Measurements from ENCODE around the gene CMAS. TPM values are rescaled to one million over a fixed set of nuclear protein-coding genes. Genes with fewer than 3 reads are reported as not detected.
A peak's percentile ranks its signal among the peaks of the same experiment; 100 is the strongest.
"Not testable (repeated sequence)": the region's sequence is repeated elsewhere in the genome, so short reads cannot be mapped to it uniquely, and the experiment has no call there.

CMAS gene
- polyA plus RNA-seq, 4 donors: 52.1 to 61.6 (median 57.7) TPM

DNA sequence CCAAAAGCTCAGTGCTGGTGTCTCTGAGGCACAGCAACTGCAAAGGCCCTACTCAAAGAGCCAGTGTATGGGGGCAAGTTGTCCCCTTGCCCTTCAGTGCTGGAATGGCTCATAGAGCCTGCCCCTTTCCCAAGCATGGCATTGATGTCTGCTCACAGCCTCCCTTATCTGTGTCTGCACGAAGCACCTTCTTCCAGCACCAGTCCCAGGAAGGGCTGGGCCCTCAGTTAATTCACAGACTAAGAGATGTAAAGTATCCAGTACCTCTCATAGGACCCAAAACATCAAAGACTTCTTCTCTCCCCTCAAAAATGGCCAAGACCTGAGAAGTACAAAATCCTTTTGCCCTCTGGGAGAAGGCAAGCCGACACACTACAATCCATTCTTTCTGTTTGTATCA, 1.6 kb upstream of the CMAS start:
- no peak for DNase-seq (ENCODE audit: low read depth in 4 of 4, low spot score in 3 of 4)

DNA sequence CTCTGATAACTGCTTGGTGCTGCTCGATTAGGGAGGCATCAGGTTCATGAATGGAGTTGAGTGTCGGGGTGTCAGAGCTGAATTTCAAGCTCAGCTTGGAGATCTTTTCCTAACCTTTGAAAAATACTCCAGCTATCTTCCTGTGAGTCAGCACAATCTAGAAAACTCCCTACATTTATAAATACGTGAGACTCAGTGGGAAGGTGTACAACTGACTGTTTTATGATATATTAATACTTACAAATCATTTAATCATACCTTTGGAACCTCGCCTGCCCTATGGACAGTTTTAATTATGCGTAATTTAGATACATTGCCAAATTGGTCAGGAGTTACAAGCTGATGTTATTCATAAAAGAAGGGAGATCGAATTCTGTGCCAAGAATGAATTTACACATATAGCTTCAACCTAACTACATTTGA, 961 bp downstream of the CMAS start:
- no peak for DNase-seq (ENCODE audit: low read depth in 4 of 4, low spot score in 3 of 4)

DNA sequence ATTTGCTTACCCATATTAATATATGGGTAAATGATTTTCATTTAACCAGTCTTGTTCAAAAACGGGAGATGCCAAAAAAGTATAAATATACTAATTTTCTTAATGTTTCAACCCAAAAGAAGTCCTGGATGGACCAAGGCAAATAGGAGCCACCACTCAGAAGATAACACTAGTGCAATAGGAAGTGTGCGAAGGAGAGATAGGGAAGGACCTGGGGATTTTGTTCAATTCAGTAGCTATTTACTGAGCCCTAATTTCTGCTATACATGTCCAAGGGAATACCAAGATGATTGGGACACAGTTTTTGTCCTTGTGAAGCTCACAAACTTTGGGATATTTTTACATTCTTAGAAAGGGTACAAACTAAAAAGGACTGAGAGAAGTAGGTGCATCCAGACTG, 1.5 kb downstream of the CMAS start:
- no peak for DNase-seq (ENCODE audit: low read depth in 4 of 4, low spot score in 3 of 4)

DNA sequence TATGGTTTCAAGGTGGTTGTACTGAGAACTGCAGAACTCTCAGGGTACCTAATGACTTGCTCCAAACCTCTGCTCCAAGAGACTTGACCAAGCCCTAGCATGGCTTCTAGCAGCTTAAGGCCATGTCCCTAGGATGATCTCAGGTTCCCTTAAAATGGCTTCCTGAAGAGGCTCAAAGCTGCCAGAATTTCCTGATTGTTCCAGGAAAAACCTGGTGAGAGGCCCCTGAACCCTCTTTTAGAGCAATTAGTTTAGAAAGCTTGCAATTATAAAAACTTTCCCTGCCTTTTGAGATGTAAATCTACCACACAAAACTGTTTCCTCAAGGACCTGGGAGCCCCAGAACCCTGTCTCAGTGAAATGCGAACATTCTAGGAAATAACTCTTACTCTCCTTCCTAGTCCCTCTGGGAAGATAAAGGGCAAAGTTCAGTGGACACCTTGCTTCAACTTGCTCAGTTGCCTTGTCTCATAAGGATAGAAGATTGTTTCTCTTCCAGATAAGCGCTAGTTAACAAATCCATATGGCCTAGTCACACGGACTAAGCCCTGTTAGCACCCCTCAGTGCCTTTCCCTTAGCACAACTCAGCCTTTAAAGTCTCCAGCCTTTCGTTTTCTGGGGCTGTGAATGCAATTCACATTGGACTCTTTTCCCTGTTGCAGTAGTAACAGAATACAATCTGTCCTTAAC, 2.5 kb downstream of the CMAS start:
- no peak for DNase-seq (ENCODE audit: low read depth in 4 of 4, low spot score in 3 of 4)

DNA sequence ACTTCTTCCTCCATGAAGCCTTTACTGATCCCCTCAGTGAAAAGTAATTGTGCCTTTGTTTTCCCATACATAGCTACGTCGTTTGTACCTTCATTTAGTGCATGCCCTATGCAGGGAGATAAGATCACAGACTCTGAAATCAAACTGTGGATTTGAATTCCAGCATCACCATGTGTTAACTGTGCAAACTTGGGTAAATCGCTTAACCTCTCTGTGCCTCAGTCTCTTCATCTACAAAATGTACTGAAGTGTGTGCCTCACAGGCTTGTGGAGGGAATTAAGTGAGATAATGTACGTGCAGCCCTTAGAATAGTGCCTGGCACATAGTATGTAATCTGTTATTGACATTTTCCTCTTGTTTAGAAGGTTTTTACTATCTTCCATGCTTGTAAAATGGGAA, 4.1 kb downstream of the CMAS start:
- DNase-seq (ENCODE audit: low read depth in 4 of 4, low spot score in 3 of 4): no peak

DNA sequence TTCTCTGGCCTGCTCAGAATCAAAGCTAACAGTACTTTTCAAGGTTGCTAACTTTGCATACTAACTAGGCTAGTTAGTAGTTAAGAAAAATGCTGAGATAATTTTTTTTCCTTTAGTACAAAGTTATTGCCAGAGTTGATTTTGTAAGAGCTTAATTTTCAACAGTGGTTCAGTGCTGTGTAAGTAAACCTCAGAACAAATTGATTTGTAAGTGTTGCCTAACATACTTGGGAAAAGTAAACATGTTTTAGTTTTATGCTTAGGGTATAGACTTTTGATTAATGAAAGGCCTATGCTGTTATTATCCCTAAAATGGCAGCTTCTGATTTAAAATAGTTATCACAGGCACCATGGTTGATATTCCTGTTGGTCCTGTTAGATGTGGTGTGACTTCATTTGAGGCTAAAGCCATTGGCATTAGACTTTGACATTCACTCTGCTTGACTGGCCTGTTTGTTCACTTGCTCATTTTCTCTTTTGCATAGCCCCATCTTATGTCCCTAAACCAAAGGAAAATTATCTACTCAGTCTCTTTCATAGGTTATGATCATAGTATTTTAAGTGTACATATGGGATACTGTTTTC, 5.2 kb downstream of the CMAS start:
- DNase-seq (ENCODE audit: low read depth in 4 of 4, low spot score in 3 of 4): no peak

DNA sequence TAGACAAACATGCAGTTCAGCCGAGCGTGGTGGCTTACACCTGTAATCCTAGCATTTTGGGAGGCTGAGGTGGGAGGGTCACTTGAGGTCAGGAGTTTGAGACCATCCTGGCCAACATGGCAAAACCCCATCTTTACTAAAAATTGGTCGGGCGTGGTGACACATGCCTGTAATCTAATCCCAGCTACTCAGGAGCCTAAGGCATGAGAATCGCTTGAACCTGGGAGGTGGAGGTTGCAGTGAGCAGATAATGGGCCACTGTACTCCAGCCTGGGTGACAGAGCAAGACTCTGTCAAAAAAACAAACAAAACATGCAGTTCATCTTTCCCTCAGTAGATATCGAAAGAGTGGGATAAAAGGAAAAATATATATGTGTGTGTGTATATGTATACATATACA, 7.0 kb downstream of the CMAS start:
- DNase-seq (ENCODE audit: low read depth in 4 of 4, low spot score in 3 of 4): not testable (repeated sequence)

DNA sequence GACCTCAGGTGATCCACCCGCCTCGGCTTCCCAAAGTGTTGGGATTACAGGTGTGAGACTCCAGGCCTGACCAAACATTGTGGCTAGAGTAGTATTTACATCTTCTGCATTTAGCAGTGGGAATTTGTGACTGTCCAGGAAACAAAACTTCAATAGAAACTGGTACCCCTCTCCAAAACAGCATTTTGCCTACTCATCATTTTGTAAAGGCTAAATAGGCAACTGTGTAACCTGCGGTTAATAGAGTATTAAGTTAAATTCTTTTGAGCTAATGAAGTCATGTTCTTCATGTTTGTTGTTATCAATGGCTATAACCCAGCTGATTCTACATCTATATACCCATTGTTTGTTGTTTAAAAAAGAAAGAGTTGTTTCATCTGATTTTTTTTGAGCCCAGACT, 8.1 kb downstream of the CMAS start:
- DNase-seq (ENCODE audit: low read depth in 4 of 4, low spot score in 3 of 4): no peak

DNA sequence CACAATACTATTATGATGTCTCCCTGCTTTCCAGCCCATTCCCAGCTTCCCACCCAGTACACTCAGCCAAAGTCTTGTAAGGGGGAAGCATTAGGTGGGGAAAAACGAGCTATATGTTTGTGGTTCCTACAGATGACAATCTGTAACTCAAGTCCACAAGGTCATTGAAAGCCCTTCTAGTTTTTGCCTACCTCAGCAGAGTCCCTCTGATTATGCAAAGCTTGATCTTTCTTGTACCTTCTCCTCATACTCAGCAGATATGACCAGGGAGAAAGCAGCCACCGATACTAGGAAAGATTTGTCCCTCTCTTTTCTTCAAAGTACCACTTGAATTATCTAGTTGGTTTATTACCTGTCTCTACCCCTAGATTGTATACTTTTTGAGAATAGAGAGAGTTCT, 10.6 kb downstream of the CMAS start:
- no peak for DNase-seq (ENCODE audit: low read depth in 4 of 4, low spot score in 3 of 4)

DNA sequence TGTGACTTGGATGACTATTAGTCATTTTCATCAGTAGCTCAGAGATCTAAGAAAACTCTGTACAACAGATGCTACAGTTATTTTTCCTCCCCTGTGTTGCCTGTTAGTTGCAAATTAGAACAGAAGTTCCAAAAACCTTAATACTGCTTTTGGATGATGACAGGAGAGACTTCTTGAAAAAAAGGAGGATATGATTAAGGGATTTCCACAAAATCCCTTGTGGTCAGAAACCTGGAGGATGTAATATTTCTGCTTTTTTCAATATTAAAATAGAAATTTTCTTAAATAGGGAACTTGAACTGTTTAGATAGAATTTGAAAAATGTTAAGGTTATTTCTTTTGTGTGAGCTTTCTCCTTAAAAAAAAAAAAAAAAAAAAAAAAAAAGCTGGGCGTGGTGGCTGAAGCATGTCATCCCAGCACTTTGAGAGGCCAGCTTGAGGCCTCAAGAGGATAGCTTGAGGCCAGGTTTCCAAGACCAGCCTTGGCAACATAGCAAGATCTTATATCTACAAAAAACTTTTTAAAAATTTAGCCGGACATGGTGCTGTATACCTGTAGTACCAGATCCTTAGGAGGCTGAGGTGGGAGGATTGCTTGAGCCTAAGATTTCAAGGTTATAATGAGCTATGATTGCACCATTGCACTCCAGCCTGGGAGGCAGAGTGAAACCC, 14.1 kb downstream of the CMAS start:
- no peak for DNase-seq (ENCODE audit: low read depth in 4 of 4, low spot score in 3 of 4)

DNA sequence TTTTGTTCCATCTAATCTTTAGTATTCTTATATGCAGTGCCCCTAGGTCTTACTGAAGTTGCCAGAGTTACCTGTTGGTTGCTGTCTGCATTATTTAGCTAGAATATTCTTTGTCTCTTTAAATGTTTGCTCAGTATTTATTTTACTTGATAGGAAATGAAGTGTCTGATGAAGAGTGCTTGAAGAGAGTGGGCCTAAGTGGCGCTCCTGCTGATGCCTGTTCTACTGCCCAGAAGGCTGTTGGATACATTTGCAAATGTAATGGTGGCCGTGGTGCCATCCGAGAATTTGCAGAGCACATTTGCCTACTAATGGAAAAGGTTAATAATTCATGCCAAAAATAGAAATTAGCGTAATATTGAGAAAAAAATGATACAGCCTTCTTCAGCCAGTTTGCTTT, 18.9 kb downstream of the CMAS start:
- no peak for DNase-seq (ENCODE audit: low read depth in 4 of 4, low spot score in 3 of 4)

DNA sequence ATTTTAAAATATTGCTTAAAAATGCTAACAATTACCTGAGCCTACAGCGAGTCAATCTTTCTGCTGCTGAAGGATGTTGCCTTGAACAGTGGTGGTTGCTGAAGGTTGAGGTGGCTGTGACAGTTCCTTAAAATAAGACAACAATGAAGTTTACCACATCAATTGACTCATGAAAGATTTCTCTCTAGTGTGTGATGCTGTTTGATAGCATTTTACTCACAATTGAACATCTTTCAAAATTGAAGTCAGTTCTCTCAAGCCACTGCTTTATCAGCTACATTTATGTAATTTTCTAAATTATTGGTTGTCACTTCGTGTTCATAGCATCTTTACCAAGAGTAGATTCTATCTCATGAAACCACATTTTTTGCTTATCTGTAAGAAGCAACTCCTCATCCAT, 20.3 kb downstream of the CMAS start:
- no peak for DNase-seq (ENCODE audit: low read depth in 4 of 4, low spot score in 3 of 4)

DNA sequence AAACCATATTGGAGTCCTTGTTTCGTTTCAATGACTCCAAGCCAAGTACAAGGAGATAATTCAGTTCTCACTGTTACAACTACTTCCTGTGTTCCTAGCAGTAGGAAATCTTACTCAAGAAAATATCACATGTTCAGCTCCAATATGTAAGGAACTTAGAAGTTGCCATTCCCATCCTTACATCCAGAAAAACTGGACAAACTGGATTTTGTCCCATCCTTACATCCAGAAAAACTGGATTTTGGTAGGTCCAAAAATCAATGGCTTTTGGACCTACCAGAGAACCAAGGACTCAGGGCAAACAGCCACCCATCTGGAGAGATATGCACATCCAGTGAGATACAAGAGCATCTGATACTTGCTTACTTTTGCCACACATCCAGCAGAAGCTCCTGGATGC, 23.8 kb downstream of the CMAS start:
- DNase-seq (ENCODE audit: low read depth in 4 of 4, low spot score in 3 of 4): no peak

DNA sequence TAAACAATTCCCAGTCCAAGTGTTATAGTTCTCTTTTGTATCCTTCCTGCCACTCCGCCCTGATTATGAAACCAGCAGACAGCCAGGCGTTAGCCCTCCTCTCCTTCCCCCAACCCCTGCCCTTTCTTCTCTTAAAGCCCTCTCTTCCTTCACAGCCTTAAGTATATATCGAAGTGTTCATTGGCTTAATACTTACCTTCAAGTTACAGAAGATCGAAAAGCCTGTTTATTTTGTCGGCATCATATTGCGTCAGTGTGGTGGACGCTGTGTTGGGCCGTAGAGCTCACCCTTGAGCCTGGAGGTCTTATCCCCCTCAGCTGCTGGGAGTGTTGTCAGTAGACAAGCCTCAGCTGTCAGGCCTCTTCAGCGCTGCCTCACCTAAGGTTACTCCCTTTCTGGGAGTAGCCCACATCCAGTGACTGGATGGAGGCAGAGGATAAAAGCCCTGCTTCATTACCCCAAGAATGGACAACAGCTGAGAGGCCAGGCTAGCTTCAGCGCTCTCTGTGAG, 36.2 kb downstream of the CMAS start:
- peak in 2 of 4 donors; percentile 12 to 17 for DNase-seq (ENCODE audit: low read depth in 4 of 4, low spot score in 3 of 4)

DNA sequence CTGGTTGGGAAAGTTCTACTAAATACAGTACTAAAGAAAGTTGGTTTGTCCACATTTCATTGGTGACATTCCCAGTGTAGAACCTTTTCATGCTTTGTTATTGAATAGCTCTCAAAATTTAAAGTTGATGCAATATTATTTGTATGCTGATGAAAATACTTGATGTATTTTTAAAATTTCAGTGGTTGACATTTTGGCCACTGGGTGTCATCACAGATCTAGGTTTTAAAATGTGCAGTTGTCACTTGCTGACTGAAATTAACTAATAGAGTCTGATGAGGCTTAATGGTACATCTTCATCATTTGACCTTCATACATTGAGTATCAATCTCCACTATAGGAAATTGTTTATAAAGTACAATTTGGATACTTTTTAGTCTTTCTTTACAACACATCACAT, 37.1 kb downstream of the CMAS start:
- DNase-seq (ENCODE audit: low read depth in 4 of 4, low spot score in 3 of 4): peak in 1 of 4 donors; percentile 16

DNA sequence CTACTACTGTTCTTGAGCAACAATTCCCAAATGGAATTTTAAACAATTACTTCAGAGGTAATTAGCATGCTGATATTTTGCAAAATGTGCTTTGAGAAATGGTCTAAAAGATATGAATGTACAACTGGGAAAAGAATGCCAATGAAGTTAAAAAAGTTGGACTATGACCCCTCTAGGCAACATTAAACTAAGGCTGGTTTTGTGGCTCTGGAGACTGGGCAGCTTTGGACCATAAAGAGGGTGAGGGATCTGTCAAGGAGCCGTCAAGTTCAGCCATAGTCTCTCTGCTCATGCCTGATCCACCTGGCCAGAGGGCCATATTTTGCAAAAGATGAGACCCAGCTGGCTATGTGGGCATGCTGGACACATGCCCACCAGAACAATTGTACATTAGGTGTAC, 38.8 kb downstream of the CMAS start:
- no peak for DNase-seq (ENCODE audit: low read depth in 4 of 4, low spot score in 3 of 4)

DNA sequence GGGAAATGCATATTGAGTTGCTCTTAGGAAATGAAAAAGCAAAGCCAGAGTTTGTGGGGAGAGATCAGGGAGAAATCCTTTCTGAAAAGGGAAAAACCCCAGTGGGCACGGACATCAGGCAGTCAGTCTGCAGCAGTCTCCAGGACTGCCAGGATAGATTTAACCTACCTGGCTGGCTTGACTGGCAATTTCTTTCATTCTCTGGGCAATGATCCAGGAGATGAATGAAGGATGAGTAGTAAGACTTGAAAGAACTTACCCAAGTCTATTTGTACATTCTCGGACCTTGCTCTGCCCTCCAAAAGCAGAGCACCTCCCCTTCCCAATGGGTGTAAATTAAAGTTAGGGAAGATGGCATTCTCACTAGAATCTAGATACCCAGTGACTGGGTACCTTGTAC, 42.9 kb downstream of the CMAS start:
- no peak for DNase-seq (ENCODE audit: low read depth in 4 of 4, low spot score in 3 of 4)

DNA sequence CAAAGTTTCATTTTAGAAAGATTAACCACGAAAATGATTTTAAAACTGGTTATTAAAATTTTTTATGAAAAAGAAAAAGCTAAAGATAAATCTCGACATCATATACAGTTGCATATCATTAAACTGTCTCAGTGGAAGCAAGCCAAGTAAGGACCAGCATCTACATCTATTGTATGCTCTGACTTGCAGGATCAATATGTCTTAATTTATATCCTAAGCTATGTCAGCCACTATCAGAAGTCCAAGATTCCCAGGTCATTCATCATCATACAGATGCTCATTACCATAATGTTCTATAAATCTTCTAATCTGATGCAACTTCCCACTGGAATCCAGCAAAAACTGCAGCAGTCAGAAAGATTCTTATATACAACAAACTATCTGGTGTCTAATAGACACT, 43.5 kb downstream of the CMAS start:
- DNase-seq (ENCODE audit: low read depth in 4 of 4, low spot score in 3 of 4): no peak

DNA sequence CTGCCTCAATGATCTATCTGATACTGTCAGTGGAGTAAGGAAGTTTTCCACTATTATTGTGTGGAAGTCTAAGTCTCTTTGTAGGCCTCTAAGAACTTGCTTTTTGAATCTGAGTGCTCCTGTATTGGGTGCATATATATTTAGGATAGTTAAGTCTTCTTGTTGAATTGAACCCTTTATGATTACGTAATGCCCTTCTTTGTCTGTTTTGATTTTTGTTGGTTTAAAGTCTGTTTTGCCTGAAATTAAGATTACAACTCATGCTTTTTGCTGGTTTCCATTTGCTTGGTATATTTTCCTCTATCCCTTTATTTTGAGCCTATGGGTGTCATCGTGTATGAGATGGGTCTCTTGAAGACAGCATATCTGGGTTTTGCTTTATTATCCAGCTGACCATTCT, 53.0 kb downstream of the CMAS start:
- not testable (repeated sequence) for DNase-seq (ENCODE audit: low read depth in 4 of 4, low spot score in 3 of 4)

DNA sequence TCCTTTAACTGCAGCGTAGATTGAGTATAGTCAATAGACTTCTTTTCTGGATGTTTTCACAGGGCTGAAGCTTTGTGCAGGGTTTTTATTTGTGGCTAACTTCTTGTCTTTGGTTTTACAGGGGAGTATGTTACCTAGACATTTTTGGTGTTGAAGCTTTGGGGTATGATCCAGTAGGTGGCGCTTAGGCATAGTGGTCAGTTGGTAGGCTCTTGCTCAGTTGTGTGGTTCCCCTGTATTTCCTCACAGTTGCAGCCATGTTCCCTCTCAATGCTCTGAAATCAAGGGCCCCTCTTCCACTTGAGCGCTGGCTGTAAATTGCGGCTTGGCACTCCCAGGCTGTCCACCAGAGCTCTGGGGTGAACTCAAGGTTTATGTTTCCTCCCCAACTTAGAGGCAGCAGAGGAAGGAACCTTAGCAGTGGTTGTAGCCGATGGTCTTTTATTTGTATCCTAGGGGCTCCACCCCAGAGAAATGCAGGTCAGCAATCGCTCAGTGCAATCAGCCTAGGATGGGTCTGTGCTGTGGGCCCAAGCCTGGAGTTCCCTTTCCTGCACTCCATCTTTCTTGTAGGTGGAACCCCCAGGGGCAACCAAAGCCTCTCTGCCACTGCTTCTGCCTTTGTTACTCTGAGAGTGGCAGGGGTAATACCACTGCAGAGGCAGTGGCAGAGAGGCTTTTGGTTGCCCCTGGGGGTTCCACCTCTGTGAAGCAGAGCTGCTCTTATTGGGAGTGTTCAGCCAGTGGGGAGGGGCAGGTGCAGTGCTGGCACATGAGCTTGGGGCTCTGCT, 55.1 kb downstream of the CMAS start:
- DNase-seq (ENCODE audit: low read depth in 4 of 4, low spot score in 3 of 4): no peak

DNA sequence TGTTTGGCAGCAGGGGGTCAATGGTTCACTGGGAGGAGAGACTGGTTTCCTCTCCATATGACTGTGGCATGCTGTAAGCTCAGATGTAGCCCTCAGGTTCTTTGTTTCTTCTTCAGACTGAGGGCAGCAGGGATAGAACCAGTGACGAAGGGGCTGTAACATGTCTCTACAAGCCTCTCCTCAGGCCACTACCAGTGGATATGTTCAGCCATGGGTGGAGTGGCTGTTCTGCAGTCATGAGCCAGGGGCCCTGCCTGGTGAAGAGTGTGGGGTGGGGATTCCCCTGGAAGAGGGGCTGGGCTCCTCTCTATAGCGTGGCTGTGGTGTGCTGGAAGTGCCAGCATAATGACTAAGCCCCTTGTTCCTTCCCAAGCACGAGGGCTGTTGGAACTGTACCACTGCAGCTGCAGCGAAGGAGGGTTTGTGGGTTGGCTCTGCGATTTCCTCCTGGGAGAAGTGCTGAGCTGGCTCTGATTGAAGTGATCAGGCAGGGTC, 55.8 kb downstream of the CMAS start:
- no peak for DNase-seq (ENCODE audit: low read depth in 4 of 4, low spot score in 3 of 4)

Measured in right renal pelvis (tissue), 4 donors.